GM19193 (cell line): ENCODE measurements around the gene CSK.
A peak's percentile ranks its signal among the peaks of the same experiment; 100 is the strongest.

Experiments
- POLR2A ChIP-seq: IDR thresholded peaks from 4 replicates; pipeline ENCODE4 v1.6.1; 2011; ENCODE audit not compliant: insufficient read depth, insufficient read length; ENCODE audit errors: extremely low read depth

CSK gene

GRCh38 chr15:74781431-74782258 lies at the start of gene CSK:
Gene CSK (plus strand): TSS chr15:74782080. CDS start chr15:74798298, 16,218 bp downstream.
- peak; percentile 54 for TF ChIP-seq POLR2A

- TF ChIP-seq POLR2A: no peak
Observed at GRCh38 chr15:74732846-74733245, 49.0 kb upstream of the CSK start.

- TF ChIP-seq POLR2A: no peak
Observed at GRCh38 chr15:74733269-74733668, 48.6 kb upstream of the CSK start.

- no peak for TF ChIP-seq POLR2A
Observed at GRCh38 chr15:74735305-74735704, 46.6 kb upstream of the CSK start.

- no peak for TF ChIP-seq POLR2A
Observed at GRCh38 chr15:74742422-74742821, 39.5 kb upstream of the CSK start.

GRCh38 chr15:74746389-74746788 lies 35.5 kb upstream of the CSK start:
- TF ChIP-seq POLR2A: no peak

GRCh38 chr15:74748322-74748946 lies 33.4 kb upstream of the CSK start, which contains the start of gene CYP1A2:
Gene CYP1A2 (plus strand): TSS chr15:74748845. CDS start chr15:74749739, 894 bp downstream.
- TF ChIP-seq POLR2A: no peak

GRCh38 chr15:74749832-74750231 lies 32.0 kb upstream of the CSK start:
- TF ChIP-seq POLR2A: no peak

- no peak for TF ChIP-seq POLR2A
Observed at GRCh38 chr15:74750751-74751150, 31.1 kb upstream of the CSK start.

GRCh38 chr15:74752011-74752410 lies 29.9 kb upstream of the CSK start:
- no peak for TF ChIP-seq POLR2A

GRCh38 chr15:74752531-74752930 lies 29.3 kb upstream of the CSK start:
- no peak for TF ChIP-seq POLR2A

- no peak for TF ChIP-seq POLR2A
Observed at GRCh38 chr15:74754593-74755215, 27.2 kb upstream of the CSK start.

- TF ChIP-seq POLR2A: no peak
Observed at GRCh38 chr15:74758736-74759135, 23.1 kb upstream of the CSK start.

- no peak for TF ChIP-seq POLR2A
Observed at GRCh38 chr15:74762791-74763150, 19.1 kb upstream of the CSK start.

- TF ChIP-seq POLR2A: no peak
Observed at GRCh38 chr15:74763416-74763815, 18.5 kb upstream of the CSK start.
